A673 (cell line): ENCODE measurements around the gene KDM4B. TPM values are rescaled to one million over a fixed set of nuclear protein-coding genes. Genes with fewer than 3 reads are reported as not detected.

Experiments used
- BruUV-seq: library from RNA; stranded (reverse); fragments of 400-500 nt; replicated peaks from 2 replicates; lab custom pipeline; 2021; lab: Mats Ljungman, UMichigan
- CTCF ChIA-PET: fragments of 300-600 bp; sonication (Branson Sonifier 250); formaldehyde crosslinking; loops from one replicate; lab custom pipeline; 2022; ENCODE audit warnings: antibody characterized with exemption; lab: Charles Lee
- POLR2A ChIA-PET: fragments of 300-600 bp; sonication (Branson Sonifier 250); formaldehyde crosslinking; loops from one replicate; lab custom pipeline; 2022; ENCODE audit warnings: antibody characterized with exemption; ENCODE audit not compliant: low non-redundant PET; lab: Charles Lee
- DNase-seq: peaks from one replicate; pipeline ENCODE4 v3.0.0-alpha.2; 2015; ENCODE audit warnings: low spot score
- H3K27ac ChIP-seq: fragments of 200-600 bp; sonication (generic); 2 replicates; pipeline ENCODE4 v1.5.1; 2016; ENCODE audit warnings: mixed run types, low read depth, mild to moderate bottlenecking, mixed read lengths, antibody characterized with exemption, low read length; ENCODE audit not compliant: poor library complexity, severe bottlenecking
- H3K27me3 ChIP-seq: fragments of 200-600 bp; sonication (generic); replicated peaks from 2 replicates; pipeline ENCODE4 v1.6.1; 2017; ENCODE audit warnings: mixed run types, low read depth, mild to moderate bottlenecking, mixed read lengths, antibody characterized with exemption, low read length; ENCODE audit not compliant: insufficient read depth, poor library complexity
- H3K36me3 ChIP-seq: fragments of 200-600 bp; sonication (generic); 2 replicates; pipeline ENCODE4 v1.6.1; 2016; ENCODE audit warnings: mixed run types, mild to moderate bottlenecking, mixed read lengths, antibody characterized with exemption, low read length; ENCODE audit not compliant: insufficient read depth, poor library complexity, severe bottlenecking
- H3K4me1 ChIP-seq: fragments of 200-600 bp; sonication (generic); 2 replicates; pipeline ENCODE4 v1.6.1; 2017; ENCODE audit warnings: mixed run types, mild to moderate bottlenecking, mixed read lengths, antibody characterized with exemption, low read length; ENCODE audit not compliant: insufficient read depth, poor library complexity, severe bottlenecking
- H3K4me3 ChIP-seq: fragments of 200-600 bp; sonication (generic); 2 replicates; pipeline ENCODE4 v1.5.1; 2016; ENCODE audit warnings: low read depth, mixed run types, mild to moderate bottlenecking, mixed read lengths, low read length; ENCODE audit not compliant: poor library complexity, severe bottlenecking
- H3K9me3 ChIP-seq: fragments of 200-600 bp; sonication (generic); 2 replicates; pipeline ENCODE4 v1.6.1; 2016; ENCODE audit warnings: mixed run types, low read depth, mild to moderate bottlenecking, mixed read lengths, antibody characterized with exemption, low read length; ENCODE audit not compliant: poor library complexity, severe bottlenecking
- EZH2 ChIP-seq: fragments of 200-600 bp; sonication (generic); IDR thresholded peaks from 2 replicates; pipeline ENCODE4 v1.6.1; 2017; ENCODE audit warnings: borderline replicate concordance, low read depth, mild to moderate bottlenecking, mixed read lengths, antibody characterized with exemption, low read length; ENCODE audit not compliant: poor library complexity, severe bottlenecking
- intact Hi-C: fragments of 100-400 bp; cut with micrococcal nuclease; formaldehyde crosslinking; loops from one replicate; pipeline ENCODE4 v1.10.0; 2022; ENCODE audit not compliant: unreplicated experiment
- total RNA-seq: library from RNA; stranded (reverse); gene quantifications from 2 replicates; pipeline ENCODE4 v1.2.3, GENCODE V29; 2021
- TF ChIP-seq, protein P1 (sequence below): fragments of 300-800, 200-600 bp; sonication (generic); conservative IDR thresholded peaks from 2 replicates; pipeline ENCODE4 v1.5.1; 2017; ENCODE audit warnings: low read depth, mild to moderate bottlenecking, antibody characterized with exemption, low read length, moderate library complexity, mixed read lengths

Gene KDM4B
- total RNA-seq, 1 experiment from 2014 or later: 30.0 TPM

DNA sequence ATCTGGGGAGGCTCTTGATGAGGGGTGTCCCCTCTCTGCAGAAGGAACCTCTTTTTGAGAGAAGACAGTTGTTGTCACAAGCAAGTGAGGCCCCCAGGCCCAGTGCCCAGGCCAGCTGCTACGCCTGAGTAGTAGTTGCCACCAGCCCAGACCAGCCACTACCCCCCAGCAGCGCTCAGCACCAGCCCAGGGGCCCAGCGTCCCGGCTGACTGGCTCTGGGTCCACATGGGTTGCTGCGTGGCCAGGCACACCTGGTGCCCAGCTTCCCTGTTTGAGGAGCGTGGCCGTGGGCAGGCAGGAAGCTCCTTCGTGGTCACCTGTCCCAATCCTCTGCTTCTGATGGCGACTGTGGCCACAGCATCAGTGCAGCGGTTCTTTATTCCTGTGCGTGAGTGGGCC, 84.7 kb downstream of the KDM4B start:
- CTCF ChIA-PET: interaction anchor here (0.5 kb wide), 1 partner anchor 757 kb away, joined by 5 read pairs; no protein-coding TSS in a partner anchor
- Histone ChIP-seq H3K27ac (no peak overlapping the region), H3K4me3 (no peak overlapping the region), H3K9me3 (no peaks in the 10 kb centered on the region), H3K36me3 (peaks cover 3% of the 10 kb centered on the region), H3K27me3 (no peaks in the 10 kb centered on the region), H3K4me1 (peaks cover 18% of the 10 kb centered on the region)
- no TSS peak for BruUV-seq
- TF ChIP-seq EZH2: no peak
- TF ChIP-seq, protein P1, sequence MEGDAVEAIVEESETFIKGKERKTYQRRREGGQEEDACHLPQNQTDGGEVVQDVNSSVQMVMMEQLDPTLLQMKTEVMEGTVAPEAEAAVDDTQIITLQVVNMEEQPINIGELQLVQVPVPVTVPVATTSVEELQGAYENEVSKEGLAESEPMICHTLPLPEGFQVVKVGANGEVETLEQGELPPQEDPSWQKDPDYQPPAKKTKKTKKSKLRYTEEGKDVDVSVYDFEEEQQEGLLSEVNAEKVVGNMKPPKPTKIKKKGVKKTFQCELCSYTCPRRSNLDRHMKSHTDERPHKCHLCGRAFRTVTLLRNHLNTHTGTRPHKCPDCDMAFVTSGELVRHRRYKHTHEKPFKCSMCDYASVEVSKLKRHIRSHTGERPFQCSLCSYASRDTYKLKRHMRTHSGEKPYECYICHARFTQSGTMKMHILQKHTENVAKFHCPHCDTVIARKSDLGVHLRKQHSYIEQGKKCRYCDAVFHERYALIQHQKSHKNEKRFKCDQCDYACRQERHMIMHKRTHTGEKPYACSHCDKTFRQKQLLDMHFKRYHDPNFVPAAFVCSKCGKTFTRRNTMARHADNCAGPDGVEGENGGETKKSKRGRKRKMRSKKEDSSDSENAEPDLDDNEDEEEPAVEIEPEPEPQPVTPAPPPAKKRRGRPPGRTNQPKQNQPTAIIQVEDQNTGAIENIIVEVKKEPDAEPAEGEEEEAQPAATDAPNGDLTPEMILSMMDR: no peak
- POLR2A ChIA-PET: no interaction called here
- no peak for DNase-seq
- intact Hi-C loops: no loop called here

DNA sequence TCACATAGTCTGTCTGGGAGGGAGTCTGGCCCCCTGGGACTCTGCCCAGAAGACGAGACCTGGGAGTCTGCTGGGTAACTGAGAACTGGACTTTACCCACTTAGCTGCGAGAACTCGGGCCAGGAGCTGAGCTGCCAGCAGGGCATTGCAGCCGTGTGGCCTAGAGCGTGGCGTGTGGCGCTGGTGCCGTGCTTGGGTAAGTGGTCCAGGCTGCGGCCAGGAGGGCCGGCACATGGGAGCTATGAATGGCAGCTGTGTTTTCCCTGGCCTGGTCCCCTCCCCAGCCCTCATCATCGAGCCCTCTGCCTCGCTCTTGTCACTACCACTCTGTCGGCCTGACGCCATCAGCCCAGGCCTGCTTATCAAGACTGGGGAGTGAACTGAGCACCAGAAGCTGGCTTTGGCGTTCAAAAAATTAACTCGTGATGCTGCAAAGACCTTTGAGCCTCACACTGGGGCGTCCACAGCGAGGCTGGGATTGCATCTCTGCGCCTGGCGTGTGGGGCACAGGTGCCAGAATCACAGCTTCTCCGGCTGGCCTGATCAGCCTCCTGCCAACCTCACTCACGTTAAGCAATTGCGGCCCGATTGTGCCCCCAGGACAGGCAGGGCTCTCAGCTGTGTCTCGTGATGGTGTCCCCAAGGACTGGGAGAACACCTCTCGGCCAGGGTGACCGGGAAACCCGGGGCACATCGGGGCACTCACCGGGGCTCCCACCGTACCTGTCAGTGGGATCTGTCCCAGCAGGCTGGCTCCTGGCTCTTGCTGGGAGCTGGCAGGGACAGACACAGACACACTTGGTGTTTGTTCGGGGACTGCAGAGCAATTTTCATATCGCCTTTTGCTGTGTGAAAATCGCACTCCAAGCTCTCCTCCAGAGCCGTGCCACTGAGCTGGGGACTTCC, 85.9 kb downstream of the KDM4B start:
- Histone ChIP-seq H3K9me3 (no peaks in the 10 kb centered on the region), H3K4me3 (no peak overlapping the region), H3K27ac (no peak overlapping the region), H3K27me3 (no peaks in the 10 kb centered on the region), H3K36me3 (peaks cover 3% of the 10 kb centered on the region), H3K4me1 (peaks cover 7% of the 10 kb centered on the region)
- intact Hi-C loops: no loop called here
- POLR2A ChIA-PET: no interaction called here
- TF ChIP-seq, protein P1: no peak
- TF ChIP-seq EZH2: no peak
- DNase-seq: no peak
- no TSS peak for BruUV-seq
- CTCF ChIA-PET: interaction anchor here (0.5 kb wide), 1 partner anchor 758 kb away, joined by 5 read pairs; no protein-coding TSS in a partner anchor

DNA sequence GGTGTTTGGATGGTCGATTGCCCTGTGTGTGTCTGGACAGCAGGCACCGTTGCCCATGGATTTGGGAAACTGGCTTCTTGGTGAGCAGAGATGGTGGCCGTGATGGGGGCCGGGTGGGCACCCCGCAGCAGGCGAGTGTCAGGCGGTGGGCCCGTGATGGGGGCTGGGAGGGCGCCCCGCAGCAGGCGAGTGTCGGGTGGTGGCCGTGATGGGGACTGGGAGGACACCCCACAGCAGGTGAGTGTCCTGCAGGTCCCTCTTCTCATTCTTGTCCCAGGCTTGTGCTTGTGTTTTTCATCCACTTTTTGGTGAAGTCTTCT, 86.5 kb downstream of the KDM4B start:
- Histone ChIP-seq H3K27me3 (no peaks in the 10 kb centered on the region), H3K36me3 (peaks cover 3% of the 10 kb centered on the region), H3K9me3 (no peaks in the 10 kb centered on the region), H3K27ac (no peak overlapping the region), H3K4me1 (peaks cover under 1% of the 10 kb centered on the region), H3K4me3 (no peak overlapping the region)
- DNase-seq: no peak
- intact Hi-C loops: no loop called here
- ChIA-PET CTCF (no interaction called here), POLR2A (no interaction called here)
- no TSS peak for BruUV-seq
- TF ChIP-seq, protein P1: no peak
- no peak for TF ChIP-seq EZH2
